NCI-H2196 treated with DMSO at 0.1 percent for 48 hours (cell line): ENCODE measurements around the gene LRRC4C.
"Not testable (repeated sequence)": the region's sequence is repeated elsewhere in the genome, so short reads cannot be mapped to it uniquely, and the experiment has no call there.

Source experiments
- DNase-seq: peaks from one replicate; lab custom pipeline; 2025; ENCODE audit not compliant: unreplicated experiment; lab: John Stamatoyannopoulos, UW

Gene LRRC4C

DNA sequence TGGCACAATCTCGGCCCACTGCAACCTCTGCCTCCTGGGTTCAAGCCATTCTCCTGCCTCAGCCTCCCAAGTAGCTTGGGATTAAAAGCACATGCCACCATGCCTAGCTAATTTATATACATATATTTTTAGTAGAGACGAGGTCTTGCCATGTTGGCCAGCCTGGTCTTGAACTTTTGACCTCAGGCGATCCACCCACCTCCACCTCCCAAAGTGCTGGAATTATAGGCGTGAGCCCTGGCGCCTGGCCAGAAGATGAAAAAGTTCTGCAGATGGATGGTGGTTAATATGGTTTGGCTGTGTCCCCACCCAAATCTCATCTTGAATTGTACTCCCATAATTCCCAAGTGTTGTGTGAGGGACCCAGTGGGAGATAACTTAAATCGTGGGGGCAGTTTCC, 937.4 kb downstream of the LRRC4C start:
- not testable (repeated sequence) for DNase-seq

GRCh38 chr11:40517122-40517521, 942.3 kb downstream of the LRRC4C start:
- DNase-seq, result no peak

DNA sequence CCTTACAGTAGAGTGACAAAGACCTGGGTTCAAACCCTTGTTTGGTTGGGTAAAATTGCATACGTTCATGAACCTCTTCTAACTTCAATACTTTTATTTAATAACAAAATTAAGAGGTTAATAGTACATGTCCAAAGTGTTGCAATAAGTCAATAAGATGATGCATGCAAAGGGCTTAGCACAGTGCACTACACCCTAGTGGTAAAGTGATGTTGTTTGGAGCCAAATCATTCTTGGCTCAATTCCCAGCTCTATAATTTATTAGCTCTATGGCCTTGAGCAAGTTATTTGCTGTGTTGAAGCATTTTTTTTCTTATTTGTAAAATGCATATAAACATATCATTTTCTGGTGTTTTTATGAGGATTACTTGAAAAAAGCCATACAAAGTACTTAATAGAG, 945.3 kb downstream of the LRRC4C start:
- DNase-seq, result no peak

GRCh38 chr11:40513281-40513680, 946.2 kb downstream of the LRRC4C start:
- no peak for DNase-seq

GRCh38 chr11:40508303-40508702, 951.1 kb downstream of the LRRC4C start:
- no peak for DNase-seq

GRCh38 chr11:40506226-40506625, 953.2 kb downstream of the LRRC4C start:
- no peak for DNase-seq

GRCh38 chr11:40491341-40491740, 968.1 kb downstream of the LRRC4C start:
- DNase-seq, result no peak

GRCh38 chr11:40467771-40468170, 991.7 kb downstream of the LRRC4C start:
- no peak for DNase-seq

DNA sequence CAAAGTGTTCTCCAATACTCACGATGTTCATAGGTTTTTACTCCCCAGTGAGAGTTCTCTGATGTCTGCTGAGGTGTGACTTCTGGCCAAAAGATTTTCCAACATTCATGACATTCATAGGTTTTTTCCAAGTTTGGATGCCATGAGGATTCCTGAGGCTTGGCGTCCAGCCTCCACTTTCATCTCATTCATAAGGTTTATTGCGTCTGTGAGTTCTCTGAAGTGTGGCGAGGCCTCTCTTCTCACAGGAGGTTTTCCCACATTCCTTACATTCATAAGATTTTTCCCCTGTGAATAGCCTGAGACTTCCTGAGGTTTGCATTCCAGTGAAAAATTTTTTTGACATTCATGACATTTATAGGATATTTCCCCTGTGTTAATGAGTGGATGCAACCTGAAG, 1014.1 kb downstream of the LRRC4C start:
- no peak for DNase-seq

- DNase-seq, result no peak
Observed at GRCh38 chr11:40444151-40444550, 1015.3 kb downstream of the LRRC4C start.

DNA sequence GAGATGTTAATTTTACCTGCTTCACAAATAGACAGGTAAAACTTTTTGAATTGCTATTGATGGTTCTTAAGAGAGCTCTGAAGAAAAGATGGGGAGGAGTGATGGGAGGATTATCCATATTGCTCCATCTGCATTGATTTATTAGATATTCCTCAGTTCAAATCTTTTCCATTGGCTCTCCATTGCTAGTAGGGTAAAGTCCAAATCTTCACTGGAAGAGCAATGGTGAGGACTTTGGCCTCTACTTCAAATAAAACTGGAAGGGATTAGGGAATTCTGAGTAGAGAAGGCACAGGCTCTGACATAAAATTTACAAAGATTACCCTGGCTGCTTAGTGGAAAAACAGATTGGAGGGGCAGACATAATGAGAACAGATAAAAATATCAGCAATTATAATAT, 1024.1 kb downstream of the LRRC4C start:
- DNase-seq, result no peak

DNA sequence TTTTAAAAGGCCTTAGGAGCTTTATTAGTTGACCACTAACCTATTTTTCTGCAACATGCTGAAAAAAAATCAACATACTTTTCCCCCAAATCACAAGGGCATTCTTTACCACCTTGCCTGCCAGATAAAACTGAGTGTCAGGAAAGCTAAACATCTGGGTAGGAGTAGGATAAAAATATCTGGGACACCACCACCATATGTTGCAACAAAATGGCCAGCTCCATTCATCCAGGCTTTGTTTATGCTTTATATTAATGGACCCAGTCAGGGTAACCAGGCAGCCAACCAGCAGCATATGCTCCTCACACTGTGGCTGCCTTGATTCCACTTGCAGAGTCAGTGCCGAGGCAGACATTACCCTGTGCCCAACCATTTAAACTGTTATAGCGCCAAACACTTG, 1024.5 kb downstream of the LRRC4C start:
- no peak for DNase-seq

- DNase-seq, result no peak
Observed at GRCh38 chr11:40432358-40432757, 1027.1 kb downstream of the LRRC4C start.

GRCh38 chr11:40425168-40425567, 1034.3 kb downstream of the LRRC4C start:
- DNase-seq, result no peak

DNA sequence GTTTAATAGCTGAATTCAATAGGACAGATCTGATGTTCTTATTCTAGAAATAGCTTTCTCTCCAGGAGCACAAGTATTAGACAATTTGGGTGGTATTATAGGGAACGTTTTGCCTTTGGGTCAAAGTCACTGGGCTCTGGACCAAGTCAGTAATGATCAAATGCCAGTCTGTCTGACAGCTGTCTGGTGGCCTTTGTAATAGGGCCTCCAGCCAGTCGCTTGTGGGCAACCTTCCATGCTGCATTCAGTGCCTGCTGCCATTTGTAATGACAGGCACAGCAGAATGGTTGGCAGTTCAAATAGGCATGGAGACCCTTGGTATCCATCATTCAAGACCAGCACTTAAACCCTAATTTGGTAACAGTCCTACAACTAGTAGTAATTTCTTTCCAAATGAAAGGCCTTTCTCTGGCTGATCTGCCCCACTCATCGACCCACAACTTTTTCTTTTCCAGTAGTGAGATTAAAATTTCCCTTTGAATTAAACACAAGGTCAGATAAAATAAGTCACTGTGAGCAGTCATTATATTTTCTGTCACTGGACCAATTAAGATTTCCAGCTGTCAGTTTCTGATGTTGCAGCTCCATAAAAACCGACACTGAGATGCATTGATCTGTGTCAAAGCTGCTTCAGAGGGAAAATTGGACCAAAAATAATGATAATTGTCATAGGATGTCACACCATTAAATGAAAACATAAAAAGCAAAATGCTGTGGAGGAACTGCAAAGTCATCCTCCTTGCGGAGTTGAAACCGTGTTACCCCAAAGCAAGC, 1038.1 kb downstream of the LRRC4C start:
- no peak for DNase-seq

GRCh38 chr11:40417627-40418026, 1041.8 kb downstream of the LRRC4C start:
- DNase-seq, result no peak

DNA sequence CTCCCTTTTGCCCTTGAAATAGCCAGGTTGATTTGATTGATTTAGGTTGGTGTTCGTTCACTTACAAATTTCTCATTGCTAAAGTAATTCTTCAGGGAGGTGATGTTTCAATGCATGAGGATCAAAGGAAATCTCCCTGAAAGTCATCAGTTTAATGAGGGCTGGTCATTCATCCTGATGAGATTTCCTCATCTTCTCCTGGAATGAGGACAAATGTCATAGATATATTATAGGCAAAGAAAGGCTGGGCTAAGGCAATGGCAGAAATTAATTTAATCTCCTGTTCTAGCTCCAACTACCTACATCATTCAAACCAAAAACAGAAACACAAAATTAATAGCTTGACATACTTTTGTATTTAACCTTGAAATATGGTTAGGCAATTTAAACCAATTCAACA, 1052.1 kb downstream of the LRRC4C start:
- DNase-seq, result no peak

- DNase-seq, result no peak
Observed at GRCh38 chr11:40405614-40406013, 1053.8 kb downstream of the LRRC4C start.

GRCh38 chr11:40403321-40403720, 1056.1 kb downstream of the LRRC4C start:
- no peak for DNase-seq

DNA sequence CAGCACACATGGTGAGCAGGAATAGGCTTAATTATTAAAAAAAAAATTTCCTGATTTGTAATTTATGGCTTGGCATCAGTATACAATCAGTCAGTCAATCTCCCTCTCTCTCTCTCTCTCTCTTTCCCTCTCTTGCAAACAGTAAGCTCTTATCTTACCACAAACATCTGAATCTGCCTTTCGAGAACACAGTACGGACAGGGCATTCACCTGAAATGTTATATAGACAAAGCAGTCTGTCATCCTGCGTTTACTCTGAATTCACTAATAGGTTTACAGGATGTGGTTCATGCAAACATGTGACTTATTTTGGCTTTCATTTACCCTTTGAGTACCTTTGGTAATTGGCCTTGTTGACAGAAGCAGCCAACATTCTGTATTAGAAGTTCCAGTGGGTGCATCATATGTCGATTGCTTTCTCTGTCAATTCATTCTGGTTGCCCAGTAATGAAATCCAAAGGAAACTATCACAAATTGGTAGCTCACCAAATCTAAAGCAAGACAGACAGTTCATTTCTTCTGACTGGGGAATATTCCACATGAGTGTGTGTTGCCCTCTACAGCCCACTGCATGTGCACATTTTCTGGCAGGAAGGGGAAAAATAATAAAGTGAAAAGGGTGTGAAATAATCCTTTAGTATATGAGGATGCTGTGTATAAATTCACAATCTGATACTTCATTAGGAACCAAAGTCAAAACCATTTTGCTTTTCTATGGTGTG, 1058.2 kb downstream of the LRRC4C start:
- DNase-seq, result no peak

DNA sequence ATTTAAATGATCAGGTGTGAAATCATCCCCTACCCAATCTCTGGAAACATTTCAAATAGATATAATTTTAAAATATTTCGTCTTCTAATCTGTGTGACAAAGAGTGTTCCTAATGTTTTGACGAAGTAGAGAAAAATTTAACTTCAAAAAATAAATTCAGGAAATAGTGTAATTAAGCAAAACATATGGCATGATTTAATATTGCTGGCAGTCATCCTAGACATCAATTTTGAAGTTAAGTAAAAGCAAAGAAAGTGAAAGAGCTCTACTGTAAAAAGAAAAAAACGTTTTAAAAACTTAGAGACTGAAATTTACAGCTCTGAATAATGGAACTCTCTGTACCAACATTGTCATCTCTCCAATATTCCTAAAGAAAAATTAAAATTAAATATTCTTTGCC, 1062.3 kb downstream of the LRRC4C start:
- DNase-seq, result no peak

GRCh38 chr11:40393511-40393910, 1065.9 kb downstream of the LRRC4C start:
- DNase-seq, result no peak

GRCh38 chr11:40391679-40392078, 1067.8 kb downstream of the LRRC4C start:
- no peak for DNase-seq
